GM21786 (cell line): ENCODE results near the gene SRRM2.

ENCODE experiments used
- ATAC-seq: cut with Tn5 transposase; IDR thresholded peaks from one replicate; pipeline ENCODE4 v1.9.1; 2021; ENCODE audit not compliant: unreplicated experiment

The SRRM2 gene

DNA sequence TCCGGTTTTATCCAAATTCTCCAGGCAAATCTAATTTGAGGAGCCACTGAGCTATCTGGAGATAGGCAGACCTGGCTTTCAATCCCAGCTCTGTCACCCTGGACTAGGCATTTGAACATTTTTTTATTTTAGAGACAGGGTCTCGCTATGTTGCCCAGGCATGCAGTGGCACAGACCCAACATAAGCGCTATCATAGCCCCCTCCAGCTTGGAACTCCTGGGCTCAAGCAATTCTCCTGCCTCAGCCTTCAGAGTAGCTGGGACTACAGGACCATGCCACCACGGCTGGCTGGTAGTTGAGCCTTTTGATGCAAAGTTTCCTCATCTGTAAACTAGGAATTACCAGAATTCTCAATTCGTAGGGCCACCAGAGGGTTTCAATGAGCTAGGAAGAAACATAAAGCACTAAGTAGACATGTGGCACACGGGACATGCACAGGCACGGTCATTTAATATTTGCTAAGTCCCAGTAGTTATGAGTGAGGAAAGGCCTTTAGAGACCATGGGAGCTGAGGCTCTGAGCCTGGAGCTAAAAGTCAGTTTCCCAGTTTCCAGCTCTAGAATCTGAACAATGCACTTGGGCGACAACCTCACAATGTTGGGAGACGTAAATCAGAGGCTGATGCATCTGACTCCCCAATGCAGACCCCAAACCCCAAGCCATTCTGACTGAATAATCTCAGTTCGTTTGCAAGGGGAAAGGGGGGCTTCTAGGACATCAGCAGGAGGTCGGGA is 23.5 kb downstream of the SRRM2 start:
- no peak for ATAC-seq

DNA sequence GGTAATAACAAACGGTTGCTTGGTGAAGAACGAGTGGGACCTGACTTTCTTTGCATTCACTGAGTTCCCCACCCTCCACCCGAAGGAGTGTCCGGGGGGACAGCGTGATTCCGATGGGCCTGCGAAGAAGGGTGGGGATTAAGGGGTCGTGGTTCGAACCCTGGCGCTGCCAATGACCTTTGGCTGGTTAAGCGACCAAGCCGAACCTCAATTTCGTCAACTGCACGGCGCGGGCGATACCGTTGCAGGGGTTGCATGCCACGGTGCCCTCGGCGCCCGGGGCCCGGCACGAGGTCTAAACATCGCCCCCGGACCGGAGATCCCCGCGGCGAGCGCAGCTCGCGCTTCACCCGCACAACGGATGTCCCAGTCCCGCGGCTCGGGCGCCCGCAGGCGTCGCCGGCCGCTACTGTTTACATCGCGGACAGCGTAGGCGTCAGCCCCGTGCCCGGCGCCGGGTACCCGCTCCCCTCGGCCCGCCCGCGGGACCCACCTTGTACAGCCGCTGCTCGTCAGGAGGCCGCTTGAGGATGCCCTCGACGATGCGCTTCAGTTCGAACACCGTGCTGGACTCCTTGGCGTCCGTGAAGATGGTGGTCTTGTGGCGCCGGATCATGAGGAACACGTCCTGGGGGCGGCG is 24.2 kb downstream of the SRRM2 start:
- peak; percentile 21 for ATAC-seq

DNA sequence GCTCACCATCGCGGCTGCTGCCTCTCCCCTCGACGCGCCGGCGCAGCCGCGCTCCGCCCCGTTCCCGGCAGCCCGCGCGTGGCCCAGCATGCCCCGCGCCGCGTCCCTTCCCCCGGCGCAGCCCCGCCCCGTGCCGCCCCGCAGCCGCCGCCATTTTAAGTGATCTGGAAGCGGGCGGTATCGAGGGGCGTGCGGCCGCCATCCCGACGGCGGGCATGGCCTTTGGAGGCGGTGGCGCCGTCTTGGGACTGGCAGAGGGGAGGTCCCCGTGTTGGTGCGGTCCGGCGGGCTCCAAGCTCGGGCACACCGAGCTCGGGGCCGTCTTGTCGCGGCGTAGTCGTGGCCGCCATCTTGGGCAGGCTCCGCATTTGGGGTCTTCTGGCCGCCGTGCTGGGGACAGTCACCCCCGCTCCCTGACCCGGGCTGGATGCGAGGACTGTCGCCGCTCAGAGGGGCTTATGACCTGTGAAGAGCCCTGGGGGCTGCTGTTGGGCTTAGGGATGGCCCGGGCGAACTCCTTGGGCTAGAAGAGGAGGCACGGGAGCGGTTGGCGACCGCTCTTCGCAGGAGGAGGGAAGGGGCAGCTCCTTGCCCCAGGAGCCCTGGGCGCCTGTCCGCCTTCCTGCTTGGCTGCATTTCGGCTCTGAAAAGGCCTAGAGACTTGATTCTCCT is 24.9 kb downstream of the SRRM2 start, which contains the start of gene ELOB:
ELOB (minus strand) TSS at position 50 of the 672 bp plus-strand sequence; CDS start at position 9, 41 bp downstream.
- ATAC-seq: peak; percentile 74

DNA sequence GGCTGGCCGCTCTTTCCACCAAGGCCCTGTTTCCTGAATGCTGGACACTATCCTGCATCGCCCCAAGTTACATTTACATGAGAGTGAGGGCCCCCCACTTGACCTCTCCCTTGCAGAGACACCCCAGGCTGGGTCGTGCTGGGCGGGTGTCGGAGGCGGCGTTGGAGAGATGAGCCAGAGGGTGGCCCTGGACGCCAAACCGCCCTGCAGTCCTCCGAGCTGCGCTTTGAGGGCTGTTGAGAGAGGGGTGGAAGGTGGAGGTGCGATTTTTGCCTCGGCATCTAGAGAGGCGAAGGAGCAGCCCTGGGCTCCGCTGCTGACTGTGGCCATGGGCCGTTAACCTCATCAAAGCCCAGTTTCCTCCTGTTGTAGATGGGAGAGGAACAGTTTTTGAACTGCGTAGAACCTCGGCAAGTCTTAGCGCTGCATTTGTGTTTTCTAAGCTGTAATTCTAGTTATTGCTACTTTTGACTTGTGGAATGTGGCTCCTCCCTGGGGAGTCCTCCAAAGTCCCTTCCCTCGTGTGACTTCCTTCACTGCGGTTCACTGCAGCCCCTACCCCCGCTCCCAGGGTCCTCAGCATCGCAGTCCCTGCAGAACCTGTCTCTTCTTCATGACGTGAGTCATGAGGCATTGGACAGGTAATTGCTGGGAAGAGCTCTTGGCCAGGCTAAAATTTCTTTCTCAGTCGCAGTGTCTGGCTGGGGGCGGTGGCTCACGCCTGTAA is 25.6 kb downstream of the SRRM2 start:
- ATAC-seq: no peak

DNA sequence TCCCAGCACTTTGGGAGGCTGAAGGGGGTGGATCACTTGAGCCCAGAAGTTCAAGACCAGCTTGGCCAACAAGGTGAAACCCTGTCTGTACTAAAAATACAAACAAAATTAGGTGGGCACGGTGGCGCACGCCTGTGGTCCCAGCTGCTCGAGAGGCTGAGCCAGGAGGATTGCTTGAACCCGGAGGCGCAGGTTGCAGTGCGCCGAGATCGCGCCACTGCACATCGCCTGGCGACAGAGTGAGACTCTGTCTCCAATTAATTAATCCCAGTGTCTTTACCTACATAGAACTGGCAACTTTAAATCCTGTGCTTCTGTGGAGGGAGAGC is 26.2 kb downstream of the SRRM2 start:
- no peak for ATAC-seq

DNA sequence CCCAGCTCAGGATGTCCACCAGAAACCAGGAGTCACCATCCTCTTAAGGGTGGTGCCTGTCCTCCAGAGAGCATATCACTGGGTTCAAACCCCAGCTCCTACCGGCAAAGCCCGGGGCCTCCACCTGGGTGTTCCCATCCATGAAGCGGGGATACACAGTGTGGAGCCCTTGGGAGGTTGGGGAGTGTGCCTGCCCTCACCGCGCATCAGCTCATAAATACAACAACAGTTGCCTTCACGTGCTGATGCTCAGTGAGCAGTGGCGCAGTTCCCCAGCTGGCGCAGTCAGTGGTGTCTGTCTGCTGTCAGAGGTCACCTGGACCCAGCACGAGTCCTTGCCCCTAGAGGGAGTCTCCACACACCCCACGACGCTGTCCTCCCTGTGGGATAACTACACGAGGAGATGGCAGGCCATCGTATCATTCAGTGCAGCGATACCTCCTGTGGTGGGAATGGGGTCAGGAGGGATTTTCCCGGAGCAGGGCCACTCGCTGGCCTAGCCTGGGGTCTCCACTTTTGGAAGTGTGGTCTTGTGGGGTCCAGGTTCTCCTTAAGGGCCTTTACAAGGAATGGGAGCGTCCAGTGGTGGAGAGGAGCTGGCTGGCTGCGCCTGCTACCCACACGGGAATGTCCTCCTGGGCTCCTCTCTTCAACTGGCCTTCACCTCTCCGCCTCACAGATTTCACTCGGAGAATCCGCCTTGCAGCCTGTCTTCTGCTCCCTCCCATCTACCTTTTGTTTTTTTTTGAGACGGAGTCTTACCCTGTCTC is 26.9 kb downstream of the SRRM2 start:
- ATAC-seq: no peak

DNA sequence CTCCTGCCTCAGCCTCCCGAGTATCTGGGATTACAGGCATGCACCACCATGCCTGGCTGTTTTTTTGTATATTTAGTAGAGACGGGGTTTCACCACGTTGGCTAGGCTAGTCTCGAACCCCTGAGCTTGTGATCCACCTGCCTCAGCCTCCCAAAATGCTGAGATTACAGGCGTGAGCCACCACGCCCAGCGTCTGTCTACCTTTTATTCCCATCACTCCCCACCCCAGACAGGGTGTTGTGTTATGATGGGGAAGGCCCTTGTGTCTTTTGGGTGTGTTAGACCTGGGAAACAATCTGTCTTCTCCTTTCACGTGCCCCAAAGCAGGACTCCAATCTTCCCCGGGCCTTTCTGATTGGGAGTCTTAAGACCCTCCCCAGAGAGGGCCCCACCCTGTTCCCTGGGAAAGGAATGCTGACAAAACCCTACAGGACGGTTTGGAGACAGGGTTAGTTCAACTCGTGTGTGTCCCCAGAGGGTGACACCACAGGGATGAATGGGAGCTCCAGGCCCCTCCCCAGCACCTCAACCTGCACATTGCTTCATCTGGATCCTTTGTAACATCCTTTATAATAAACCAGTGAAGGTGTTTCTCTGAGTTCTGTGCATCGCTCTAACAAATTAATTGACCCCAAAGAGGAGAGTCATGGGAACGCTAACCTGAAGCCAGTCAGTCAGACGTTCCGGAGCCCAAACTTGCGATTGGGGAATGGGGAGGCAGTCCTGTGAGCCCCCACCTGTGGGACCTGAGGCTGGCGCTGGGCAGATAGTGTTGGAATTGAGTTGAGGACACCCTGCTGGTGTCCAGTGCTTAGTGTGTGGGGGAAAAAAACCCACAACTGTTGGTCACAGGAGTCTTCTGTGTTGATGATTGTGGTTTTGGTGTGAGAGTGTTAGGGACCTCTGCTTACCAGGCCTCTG is 27.8 kb downstream of the SRRM2 start:
- no peak for ATAC-seq

DNA sequence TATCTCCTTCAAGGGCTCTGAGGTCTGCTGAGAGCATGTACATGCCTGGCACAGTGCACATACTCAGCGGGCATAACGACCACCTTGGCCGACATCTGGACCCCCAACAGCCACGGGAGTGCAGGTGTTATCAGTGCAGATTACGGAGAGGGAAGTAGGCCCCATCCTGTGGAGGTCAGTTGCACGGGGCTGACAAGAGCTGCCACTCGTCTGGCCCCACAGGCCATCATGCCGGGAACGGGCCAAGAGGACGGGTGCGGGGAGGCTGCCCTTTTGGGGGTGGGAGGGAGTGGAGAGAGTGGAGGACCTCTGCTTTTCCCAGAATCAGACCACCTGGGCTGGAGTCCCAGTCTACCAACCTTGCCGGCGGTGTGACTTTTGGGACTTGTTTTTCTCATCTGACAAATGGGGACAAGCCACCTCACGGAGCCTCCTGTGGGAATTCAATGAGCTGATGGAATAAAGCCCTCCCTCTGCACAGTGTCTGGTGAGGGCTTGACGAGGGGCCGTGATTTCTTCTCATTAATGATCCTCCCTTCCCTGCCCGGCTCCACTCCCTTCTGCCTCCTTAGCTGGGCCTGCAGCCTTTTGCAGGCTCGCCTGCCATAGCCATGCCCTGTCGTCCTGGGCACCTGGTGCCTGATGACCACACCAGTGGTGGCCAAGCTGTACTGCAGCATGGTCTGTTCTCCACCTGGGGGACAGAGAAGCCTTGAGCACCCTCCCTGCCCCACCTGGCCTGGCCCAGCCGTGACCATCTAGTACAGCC is 30.3 kb downstream of the SRRM2 start:
- no peak for ATAC-seq

DNA sequence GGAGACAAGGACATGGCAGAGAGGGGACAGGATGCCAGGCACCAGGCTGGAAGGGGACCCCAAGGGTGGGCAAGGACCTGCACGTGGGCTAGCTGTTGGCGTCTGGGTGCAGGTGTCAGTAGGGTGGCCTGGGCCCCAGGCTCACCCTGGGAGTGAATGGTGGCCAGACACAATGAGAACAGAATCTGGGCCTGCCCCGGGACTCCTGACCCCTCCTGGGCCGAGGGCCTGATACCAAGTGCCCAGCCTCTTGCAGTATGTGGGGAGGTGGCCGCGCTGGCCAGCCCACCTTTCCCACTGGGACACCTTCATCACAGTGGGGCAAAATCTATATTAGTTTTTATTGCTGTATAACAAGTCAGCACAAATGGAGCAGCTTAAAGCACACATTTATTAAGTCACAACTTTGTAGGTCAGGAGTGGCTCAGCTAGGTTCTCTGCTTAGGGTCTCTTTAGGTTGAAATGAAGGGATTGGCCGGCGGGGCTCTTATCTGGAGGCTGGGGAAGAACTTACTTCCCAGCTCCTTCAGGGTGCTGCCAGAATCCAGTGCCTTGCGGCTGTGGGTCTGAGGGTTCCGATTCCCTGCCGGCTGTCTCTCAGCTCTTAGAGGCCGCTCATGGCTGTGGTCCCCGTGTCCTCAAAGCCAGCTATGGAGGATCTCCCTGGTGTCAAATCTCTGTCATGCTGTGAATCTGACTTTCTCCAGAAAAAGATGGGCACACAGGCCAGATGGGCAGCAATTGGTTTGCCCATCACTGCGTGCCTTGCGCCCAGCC is 31.3 kb downstream of the SRRM2 start:
- no peak for ATAC-seq

DNA sequence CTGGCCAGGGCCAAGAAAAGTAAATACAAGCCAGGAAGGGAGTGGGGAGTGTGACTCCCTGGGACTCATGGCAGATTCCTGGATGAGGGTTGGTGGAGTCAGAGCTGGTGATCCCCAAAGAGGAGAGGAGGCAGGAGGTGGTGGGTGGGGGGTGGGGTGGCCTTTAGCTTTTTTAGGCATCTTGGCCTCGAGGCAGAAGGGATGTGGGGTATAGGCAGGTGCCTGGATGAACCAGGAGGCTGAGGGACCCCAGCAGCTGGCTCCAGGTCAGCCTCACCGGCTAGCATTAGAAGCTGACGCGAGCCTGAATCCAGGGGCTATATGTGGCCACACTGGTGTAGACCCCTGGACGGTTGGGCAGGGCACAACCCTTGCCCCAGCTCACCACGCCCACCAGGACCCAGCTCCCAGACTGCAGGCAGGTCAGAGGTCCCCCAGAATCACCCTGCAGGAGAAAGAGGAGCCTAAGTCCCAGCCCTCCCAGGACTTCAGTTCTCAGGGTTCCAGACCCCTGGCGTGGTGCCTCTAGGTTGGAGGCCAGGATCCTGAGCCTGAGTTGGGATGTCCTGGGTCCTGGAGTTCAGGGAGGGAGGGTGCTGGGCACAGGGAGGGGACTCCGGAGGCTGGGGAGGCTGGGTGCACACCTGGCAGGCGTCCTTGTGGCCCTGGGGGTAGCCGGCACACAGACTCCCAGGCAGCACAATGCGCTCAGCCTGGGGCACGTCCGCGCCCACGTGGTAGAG is 32.1 kb downstream of the SRRM2 start:
- ATAC-seq: no peak

DNA sequence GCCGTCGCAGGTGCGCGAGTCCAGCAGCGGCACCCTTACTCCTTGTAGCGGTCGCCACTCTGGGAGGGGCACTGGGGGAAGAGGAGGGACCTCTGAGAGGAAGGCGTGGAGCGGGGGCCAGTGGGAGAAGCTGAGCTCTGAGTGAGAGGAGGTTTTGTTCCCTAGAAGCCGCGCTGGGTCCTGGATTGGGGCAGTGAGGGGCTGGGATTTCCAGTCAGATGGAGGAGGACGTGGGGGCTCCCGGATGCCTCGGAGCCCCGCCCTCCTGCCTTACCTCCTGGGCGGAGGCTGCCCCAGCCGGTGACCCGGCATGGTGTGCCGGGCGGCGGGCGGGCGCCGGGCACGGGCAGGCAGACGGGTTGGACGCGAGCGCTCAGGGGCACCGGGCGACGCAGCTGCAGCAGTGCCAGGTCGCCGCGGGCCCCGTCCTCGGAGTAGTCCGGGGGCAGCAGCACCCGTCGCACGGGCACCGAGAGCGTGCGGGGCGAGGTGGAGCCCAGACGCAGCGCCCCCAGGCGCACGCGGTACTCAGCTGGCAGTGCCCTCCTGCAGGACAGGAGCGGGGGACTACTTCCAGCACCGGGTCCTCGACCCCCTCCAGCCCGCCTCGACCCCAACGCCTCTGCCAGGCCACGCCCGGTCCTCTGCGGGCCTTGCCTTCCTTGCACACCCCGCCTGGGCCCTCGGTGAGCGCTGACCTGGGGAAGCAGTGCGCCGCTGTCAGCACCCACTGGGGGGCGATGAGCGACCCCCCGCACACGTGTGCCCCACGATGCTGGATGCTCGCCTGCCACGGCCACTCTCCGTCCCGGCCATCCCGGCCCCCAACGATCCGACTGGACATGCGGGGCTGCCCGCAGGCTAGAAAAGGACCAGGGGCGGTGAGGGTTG is 32.9 kb downstream of the SRRM2 start:
- no peak for ATAC-seq

DNA sequence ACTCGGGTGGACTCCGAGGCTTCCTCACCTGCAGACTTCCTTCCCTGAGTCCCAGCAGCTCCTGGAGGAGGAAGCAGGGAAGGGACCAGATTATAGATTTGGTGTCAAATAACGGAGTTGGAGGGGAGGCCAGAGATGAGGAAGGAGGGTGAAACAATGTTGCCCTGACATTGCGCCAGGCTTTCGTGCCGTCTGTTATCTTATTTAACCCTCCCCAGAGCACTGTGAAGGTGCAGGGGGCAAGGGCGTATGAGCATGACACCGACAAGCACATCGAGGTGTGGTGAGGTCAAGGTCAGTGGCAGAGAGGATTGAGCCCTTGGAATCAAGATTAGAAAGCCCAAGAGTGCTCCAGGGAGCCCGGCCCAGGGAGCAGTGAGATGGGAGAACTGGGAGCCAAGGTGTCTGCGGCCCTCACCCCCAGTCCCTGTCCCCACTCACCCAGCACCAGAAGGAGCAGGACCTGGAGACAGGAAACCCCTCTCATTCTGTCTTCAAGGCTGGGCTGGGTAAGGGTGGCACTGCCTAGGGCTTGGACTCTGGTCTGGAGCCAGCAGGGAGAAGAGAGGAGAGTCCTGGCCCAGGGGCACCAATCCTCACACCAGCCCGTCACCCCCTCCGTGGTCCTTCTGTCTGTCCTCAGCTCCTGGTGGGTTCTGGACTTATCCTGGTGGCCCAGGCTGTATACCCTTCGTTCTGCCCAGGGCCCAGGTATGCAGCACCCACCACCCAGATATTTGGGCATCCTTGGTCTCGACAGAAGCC is 33.8 kb downstream of the SRRM2 start:
- ATAC-seq: no peak

DNA sequence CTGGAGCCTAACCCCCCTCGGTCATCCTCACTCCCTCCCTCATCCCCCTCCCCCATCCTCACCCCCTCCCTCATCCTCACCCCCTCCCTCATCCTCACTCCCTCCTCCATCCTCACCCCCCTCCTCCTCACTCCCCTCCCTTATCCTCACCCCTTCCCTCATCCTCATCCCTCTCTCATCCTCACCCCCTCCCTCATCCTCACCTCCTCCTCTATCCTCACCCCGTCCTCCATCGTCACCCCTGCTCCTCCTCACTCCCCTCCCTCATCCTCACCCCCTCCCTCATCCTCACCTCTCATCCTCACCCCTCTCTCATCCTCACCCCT is 34.4 kb downstream of the SRRM2 start:
- no peak for ATAC-seq

DNA sequence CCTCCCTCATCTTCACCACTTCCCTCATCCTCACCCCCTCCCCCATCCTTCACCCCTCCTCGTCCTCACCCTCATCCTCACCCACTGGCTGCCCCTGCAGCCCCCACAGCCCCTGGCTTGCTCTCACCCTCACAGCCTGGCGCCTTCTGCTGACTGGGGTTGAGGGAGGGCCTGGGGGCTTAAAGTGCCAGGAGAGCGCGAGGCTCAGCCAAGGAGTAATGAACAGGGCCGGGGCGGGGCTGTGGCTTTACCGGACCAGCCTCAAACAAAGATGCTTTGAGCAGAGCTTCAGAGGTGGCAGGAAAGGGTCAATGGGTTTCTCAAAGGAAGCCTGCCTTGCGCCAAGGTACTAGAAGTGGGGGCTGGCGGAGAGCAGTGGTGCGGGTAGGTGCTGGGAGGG is 35.0 kb downstream of the SRRM2 start, which contains the start of gene PRSS33:
PRSS33 (minus strand) TSS at position 155 of the 400 bp plus-strand sequence. CDS start 1,013 bp downstream, outside the sequence.
- ATAC-seq: no peak

DNA sequence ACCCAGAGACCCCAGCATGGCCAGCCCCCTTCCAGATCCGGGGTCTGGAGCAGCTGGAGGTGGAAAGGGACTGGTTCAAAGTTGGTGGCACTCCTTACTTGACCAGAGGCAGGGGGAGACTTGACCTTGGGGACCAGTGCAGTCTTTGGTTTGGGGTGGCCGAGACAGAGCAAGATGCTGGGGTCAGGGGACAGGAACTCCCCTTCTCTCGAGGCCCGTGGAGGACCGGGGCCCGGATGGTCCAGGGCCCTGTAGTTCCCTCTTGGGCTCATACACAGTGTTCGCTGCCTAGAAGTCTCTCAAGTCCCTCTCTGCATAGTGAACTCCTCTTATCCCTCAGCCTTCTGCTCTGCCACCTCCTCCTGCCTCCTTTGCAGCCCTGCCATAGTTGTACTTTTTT is 35.5 kb downstream of the SRRM2 start:
- no peak for ATAC-seq

DNA sequence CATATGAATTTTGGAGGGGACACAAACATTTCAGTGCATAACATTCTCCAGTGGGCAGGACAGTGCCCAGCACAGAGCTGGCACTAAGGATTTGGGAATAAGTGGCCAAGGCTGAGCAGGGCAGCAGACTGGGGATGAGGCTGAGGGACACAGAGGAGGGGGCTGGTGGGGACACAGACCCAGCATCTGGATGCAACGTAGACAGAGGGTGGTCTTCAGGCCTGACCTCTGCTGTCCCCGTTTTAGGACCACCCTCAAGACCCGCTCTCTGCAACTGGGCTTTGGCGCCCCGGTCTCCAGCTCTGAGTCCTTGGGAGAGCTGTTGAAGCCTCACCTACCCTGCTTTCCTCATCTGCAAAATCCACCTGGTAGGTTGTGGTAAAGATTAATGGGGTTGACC is 38.2 kb downstream of the SRRM2 start:
- no peak for ATAC-seq
